K562 treated with DMSO at 1 percent for 24 hours (cell line): ENCODE measurements around the gene SLC15A5. TPM values are rescaled to one million over a fixed set of nuclear protein-coding genes. Genes with fewer than 3 reads are reported as not detected.

Source experiments
- total RNA-seq: library from RNA; unstranded; fragments of 300-600 nt; gene quantifications from 2 replicates; pipeline ENCODE4 v1.2.3, GENCODE V29; 2022; ENCODE audit warnings: low read depth; ENCODE audit not compliant: insufficient read depth

SLC15A5 gene, protein sequence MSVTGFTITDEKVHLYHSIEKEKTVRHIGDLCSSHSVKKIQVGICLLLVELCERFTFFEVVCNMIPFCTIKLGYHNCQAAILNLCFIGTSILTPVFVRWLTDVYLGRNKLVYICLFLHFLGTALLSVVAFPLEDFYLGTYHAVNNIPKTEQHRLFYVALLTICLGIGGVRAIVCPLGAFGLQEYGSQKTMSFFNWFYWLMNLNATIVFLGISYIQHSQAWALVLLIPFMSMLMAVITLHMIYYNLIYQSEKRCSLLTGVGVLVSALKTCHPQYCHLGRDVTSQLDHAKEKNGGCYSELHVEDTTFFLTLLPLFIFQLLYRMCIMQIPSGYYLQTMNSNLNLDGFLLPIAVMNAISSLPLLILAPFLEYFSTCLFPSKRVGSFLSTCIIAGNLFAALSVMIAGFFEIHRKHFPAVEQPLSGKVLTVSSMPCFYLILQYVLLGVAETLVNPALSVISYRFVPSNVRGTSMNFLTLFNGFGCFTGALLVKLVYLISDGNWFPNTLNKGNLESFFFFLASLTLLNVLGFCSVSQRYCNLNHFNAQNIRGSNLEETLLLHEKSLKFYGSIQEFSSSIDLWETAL
- not detected in 2 replicates for total RNA-seq

GRCh38 chr12:16277585-16277984, at the start of gene SLC15A5:
TSS of gene SLC15A5 (minus strand) at chr12:16277685. CDS start at chr12:16277685, 0 bp downstream.

Other genes starting within 250 kb of the SLC15A5 start
- gene MGST1, start 70.0 kb upstream of the SLC15A5 start, total RNA-seq, result 16.3 and 21.1 TPM in 2 replicates